PC-3 (cell line): ENCODE data around the gene IBA57. TPM values are rescaled to one million over a fixed set of nuclear protein-coding genes. Genes with fewer than 3 reads are reported as not detected.

Source experiments
- ATAC-seq: fragments of 200-7000 bp; cut with Tn5 transposase; 2 replicates; pipeline ENCODE4 v1.9.1; 2020; ENCODE audit warnings: mild to moderate bottlenecking, moderate library complexity
- BruUV-seq: library from RNA; stranded (reverse); fragments of 400-500 nt; replicated peaks from 2 replicates; lab custom pipeline; 2021; lab: Mats Ljungman, UMichigan
- CTCF ChIA-PET: fragments of 300-600 bp; sonication (Branson Sonifier 250); formaldehyde crosslinking; loops from one replicate; lab custom pipeline; 2022; ENCODE audit warnings: antibody characterized with exemption; lab: Charles Lee
- POLR2A ChIA-PET: fragments of 300-600 bp; sonication (Branson Sonifier 250); formaldehyde crosslinking; loops from one replicate; lab custom pipeline; 2022; ENCODE audit warnings: antibody characterized with exemption; ENCODE audit not compliant: unreplicated experiment; lab: Charles Lee
- DNase-seq: peaks from one replicate; pipeline ENCODE4 v3.0.0-alpha.2; 2015
- H2AFZ ChIP-seq: fragments of 300-600 bp; sonication (generic); 2 replicates; pipeline ENCODE4 v1.6.0; 2016; ENCODE audit warnings: antibody characterized with exemption, low read length
- H3F3A ChIP-seq: fragments of 300-600 bp; sonication (generic); one replicate; pipeline ENCODE4 v1.6.0; 2017; ENCODE audit warnings: antibody characterized with exemption, low read length, control low read depth, mild to moderate bottlenecking; ENCODE audit not compliant: unreplicated experiment
- H3K27ac ChIP-seq: fragments of 300-600 bp; sonication (generic); 2 replicates; pipeline ENCODE4 v1.5.1; 2016; ENCODE audit warnings: mild to moderate bottlenecking, low read length
- H3K27me3 ChIP-seq: fragments of 300-600 bp; sonication (generic); 2 replicates; pipeline ENCODE4 v1.6.1; 2016; ENCODE audit warnings: low read length, mixed read lengths
- H3K36me3 ChIP-seq: fragments of 300-600 bp; sonication (generic); 2 replicates; pipeline ENCODE4 v1.6.1; 2016; ENCODE audit warnings: low read depth, mixed run types, low read length, mixed read lengths
- H3K4me1 ChIP-seq: fragments of 300-600 bp; sonication (generic); 2 replicates; pipeline ENCODE4 v1.5.1; 2016; ENCODE audit warnings: low read length; ENCODE audit not compliant: insufficient read depth
- H3K4me2 ChIP-seq: fragments of 300-600 bp; sonication (generic); 2 replicates; pipeline ENCODE4 v1.6.0; 2016; ENCODE audit warnings: low read length
- H3K4me3 ChIP-seq: fragments of 300-600 bp; sonication (generic); 2 replicates; pipeline ENCODE4 v1.5.1; 2016; ENCODE audit warnings: mild to moderate bottlenecking, low read length, mixed read lengths
- H3K79me2 ChIP-seq: fragments of 300-600 bp; sonication (generic); 2 replicates; pipeline ENCODE4 v1.6.1; 2017; ENCODE audit warnings: low read length, mixed read lengths
- H3K9ac ChIP-seq: fragments of 300-600 bp; sonication (generic); 2 replicates; pipeline ENCODE4 v1.6.0; 2016; ENCODE audit warnings: mild to moderate bottlenecking, low read length
- H3K9me2 ChIP-seq: fragments of 300-600 bp; sonication (generic); replicated peaks from 2 replicates; pipeline ENCODE4 v1.6.1; 2016; ENCODE audit warnings: mixed run types, low read length, mixed read lengths
- H3K9me3 ChIP-seq: fragments of 300-600 bp; sonication (generic); 2 replicates; pipeline ENCODE4 v1.6.1; 2016; ENCODE audit warnings: low read length, mixed read lengths
- H4K20me1 ChIP-seq: fragments of 300-600 bp; sonication (generic); 2 replicates; pipeline ENCODE4 v1.6.1; 2016; ENCODE audit warnings: low read length, mixed read lengths
- CTCF ChIP-seq: fragments of 300-600 bp; sonication (generic); conservative IDR thresholded peaks from 2 replicates; pipeline ENCODE4 v1.5.1; 2017; ENCODE audit warnings: antibody characterized with exemption, low read depth, mild to moderate bottlenecking, low read length
- EZH2 ChIP-seq: fragments of 300-600 bp; sonication (generic); IDR thresholded peaks from one replicate; pipeline ENCODE4 v1.6.1; 2017; ENCODE audit warnings: antibody characterized with exemption, mild to moderate bottlenecking, low read length; ENCODE audit not compliant: unreplicated experiment
- EZH2phosphoT487 ChIP-seq: fragments of 300-600 bp; sonication (generic); IDR thresholded peaks from 2 replicates; pipeline ENCODE4 v1.6.1; 2018; ENCODE audit warnings: mild to moderate bottlenecking, antibody characterized with exemption, low read length, borderline replicate concordance
- intact Hi-C: fragments of 100-400 bp; cut with micrococcal nuclease; formaldehyde crosslinking; loops from 2 replicates; pipeline ENCODE4 v1.9.0; 2023
- total RNA-seq: library from RNA; depleted of rRNA; stranded (reverse); fragments of >200 nt; gene quantifications from 2 replicates; pipeline ENCODE4 v1.2.3, GENCODE V29; 2014

Gene IBA57
- total RNA-seq, 1 experiment from 2014 or later, result 18.3 TPM

- no peak for TF ChIP-seq EZH2
- TF ChIP-seq EZH2phosphoT487, result no peak
- no peak for TF ChIP-seq CTCF
- H3K4me1 ChIP-seq, result no peaks in the 10 kb centered on the region
- BruUV-seq, result no TSS peak
Observed at GRCh38 chr1:228150461-228151179, 15.0 kb upstream of the IBA57 start.

DNA sequence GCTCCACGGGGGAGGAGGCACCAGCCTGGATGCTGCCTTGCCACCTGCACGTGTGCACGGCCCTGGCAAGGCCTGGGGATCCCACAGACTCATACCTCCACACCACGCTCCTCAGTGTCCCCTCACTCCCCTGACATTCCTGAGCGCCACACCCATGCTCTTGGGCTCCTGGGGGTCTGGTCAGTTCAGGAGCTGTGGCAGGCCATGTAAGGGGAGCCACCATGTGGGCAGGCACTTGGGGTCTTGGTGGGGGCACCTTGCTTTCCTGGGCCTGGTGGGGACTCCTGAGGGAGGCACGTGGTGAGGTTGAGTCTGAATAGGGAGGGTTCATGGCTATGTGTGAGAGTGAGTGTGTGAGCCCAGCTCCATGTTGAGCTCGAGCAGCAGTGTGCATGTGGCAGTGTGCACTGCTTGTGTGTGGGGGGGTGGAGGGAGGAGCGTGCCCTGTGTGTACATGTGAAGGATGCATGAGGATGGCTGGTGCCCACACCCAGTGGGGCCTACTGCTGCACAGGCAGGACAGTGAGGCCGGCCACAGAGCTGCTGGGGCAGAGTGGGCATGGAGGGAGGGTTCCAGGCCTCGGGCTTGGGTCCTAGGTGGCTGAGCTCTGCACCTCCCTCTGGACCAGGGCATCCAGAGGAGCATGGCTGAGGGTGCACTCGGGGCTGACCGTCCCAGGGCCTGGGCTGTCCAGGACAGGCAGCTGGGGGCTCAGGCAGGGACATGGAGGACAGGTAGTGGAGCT, 14.3 kb upstream of the IBA57 start:
- peaks cover 14% of the 10 kb centered on the region for H3K79me2 ChIP-seq
- H3K27ac ChIP-seq, result no peak overlapping the region
- ATAC-seq (peak; percentile 5; the same call in 1 of the 2 replicates), DNase-seq (no peak)
- no peaks in the 10 kb centered on the region for H3F3A ChIP-seq
- no peaks in the 10 kb centered on the region for H3K4me1 ChIP-seq
- no peak overlapping the region for H3K9ac ChIP-seq
- H3K9me3 ChIP-seq, result no peaks in the 10 kb centered on the region
- peaks cover 6% of the 10 kb centered on the region; the same call in 1 of the 2 replicates for H4K20me1 ChIP-seq
- H3K4me3 ChIP-seq, result no peak overlapping the region
- H3K36me3 ChIP-seq, result peaks cover 9% of the 10 kb centered on the region
- no TSS peak for BruUV-seq
- no peaks in the 10 kb centered on the region for H3K27me3 ChIP-seq
- no peak overlapping the region for H2AFZ ChIP-seq
- intact Hi-C loops, result no loop called here
- ChIA-PET CTCF (interaction anchor here (1.0 kb wide), 1 partner anchor 152 kb away, joined by 4 read pairs; no protein-coding TSS in a partner anchor), POLR2A (no interaction called here)
- no peaks in the 10 kb centered on the region for H3K9me2 ChIP-seq
- TF ChIP-seq EZH2phosphoT487 (no peak), CTCF (no peak), EZH2 (no peak)
- no peak overlapping the region for H3K4me2 ChIP-seq

More at GRCh38 chr1:228150461-228151179, 15.0 kb upstream of the IBA57 start:
- DNase-seq (no peak), ATAC-seq (peak; percentile 17)
- Histone ChIP-seq H3K9me2 (no peaks in the 10 kb centered on the region), H2AFZ (no peak overlapping the region), H3K79me2 (peaks cover 21% of the 10 kb centered on the region), H4K20me1 (peaks cover 10% of the 10 kb centered on the region), H3K9ac (no peak overlapping the region), H3K4me3 (no peak overlapping the region), H3K27me3 (no peaks in the 10 kb centered on the region), H3K27ac (no peak overlapping the region), H3F3A (no peaks in the 10 kb centered on the region), H3K4me2 (no peak overlapping the region), H3K36me3 (peaks cover 11% of the 10 kb centered on the region), H3K9me3 (no peaks in the 10 kb centered on the region)
- ChIA-PET CTCF (interaction anchor here (1.0 kb wide), 1 partner anchor 151 kb away, joined by 4 read pairs; no protein-coding TSS in a partner anchor), POLR2A (no interaction called here)
- intact Hi-C loops, result no loop called here
